Measurements from ENCODE around the gene FAM107A. TPM values are rescaled to one million over a fixed set of nuclear protein-coding genes. Genes with fewer than 3 reads are reported as not detected.
"Not testable (repeated sequence)": the region's sequence is repeated elsewhere in the genome, so short reads cannot be mapped to it uniquely, and the experiment has no call there.

Gene FAM107A
- total RNA-seq, 1 donor from 2014 or later = not detected

GRCh38 chr3:58530354-58530865 lies 46.8 kb downstream of the FAM107A start:
- H3K4me3 Mint-ChIP-seq (ENCODE audit: unreplicated experiment) = no peak overlapping the region
- no peak overlapping the region for H3K27ac Mint-ChIP-seq (ENCODE audit: unreplicated experiment)
- Histone ChIP-seq H3K4me2 (ENCODE audit: low read length) (no peak overlapping the region), H2AFZ (ENCODE audit: low read depth, low read length) (no peak overlapping the region), H3K4me3 (ENCODE audit: insufficient read depth, low read depth, low read length) (no peak overlapping the region), H3K36me3 (ENCODE audit: insufficient read depth, low read length) (no peaks in the 10 kb centered on the region), H3K9me3 (ENCODE audit: insufficient read depth, low read depth, low read length) (no peaks in the 10 kb centered on the region), H3K27me3 (ENCODE audit: insufficient read depth, low read length) (no peaks in the 10 kb centered on the region), H3K4me1 (ENCODE audit: insufficient read depth, low read length) (peaks cover 21% of the 10 kb centered on the region), H3K79me2 (ENCODE audit: insufficient read depth, low read length) (no peaks in the 10 kb centered on the region), H3K27ac (ENCODE audit: low read depth, low read length) (no peak overlapping the region), H3K9ac (ENCODE audit: low read length) (no peak overlapping the region), H4K20me1 (ENCODE audit: insufficient read depth, low read length) (no peaks in the 10 kb centered on the region)
- no peaks in the 10 kb centered on the region for H3K27me3 Mint-ChIP-seq (ENCODE audit: low read depth, unreplicated experiment)
- TF ChIP-seq EZH2 (IDR thresholded peaks at IDR 0.05; ENCODE audit: insufficient read depth, low read length) (no peak), CTCF (IDR thresholded peaks at IDR 0.05; ENCODE audit: insufficient read depth, low read depth, low read length) (no peak)
- no peaks in the 10 kb centered on the region for H3K9me3 Mint-ChIP-seq (ENCODE audit: unreplicated experiment)
- H3K36me3 Mint-ChIP-seq (ENCODE audit: low read depth, unreplicated experiment) = peaks cover 3% of the 10 kb centered on the region
- no peak for DNase-seq (ENCODE audit: low read depth)
- peaks cover 23% of the 10 kb centered on the region for H3K4me1 Mint-ChIP-seq (ENCODE audit: low read depth, unreplicated experiment)
- FAIRE-seq = no peak

- H3K4me3 ChIP-seq (ENCODE audit: insufficient read depth, low read depth, low read length) = no peak overlapping the region
- Mint-ChIP-seq H3K4me1 (ENCODE audit: low read depth, unreplicated experiment) (peaks cover 23% of the 10 kb centered on the region), H3K27ac (ENCODE audit: unreplicated experiment) (peak overlapping the region; percentile 14), H3K9me3 (ENCODE audit: unreplicated experiment) (no peaks in the 10 kb centered on the region), H3K27me3 (ENCODE audit: low read depth, unreplicated experiment) (no peaks in the 10 kb centered on the region), H3K36me3 (ENCODE audit: low read depth, unreplicated experiment) (peaks cover 3% of the 10 kb centered on the region), H3K4me3 (ENCODE audit: unreplicated experiment) (no peak overlapping the region)
- no peak overlapping the region for H3K27ac ChIP-seq (ENCODE audit: low read depth, low read length)
- no peaks in the 10 kb centered on the region for H3K79me2 ChIP-seq (ENCODE audit: insufficient read depth, low read length)
- no peaks in the 10 kb centered on the region for H3K27me3 ChIP-seq (ENCODE audit: insufficient read depth, low read length)
- H3K36me3 ChIP-seq (ENCODE audit: insufficient read depth, low read length) = no peaks in the 10 kb centered on the region
- no peak for FAIRE-seq
- no peak overlapping the region for H3K4me2 ChIP-seq (ENCODE audit: low read length)
- DNase-seq (ENCODE audit: low read depth) = no peak
- TF ChIP-seq EZH2 (IDR thresholded peaks at IDR 0.05; ENCODE audit: insufficient read depth, low read length) (no peak), CTCF (IDR thresholded peaks at IDR 0.05; ENCODE audit: insufficient read depth, low read depth, low read length) (peak; percentile 13)
- H3K9ac ChIP-seq (ENCODE audit: low read length) = no peak overlapping the region
- H4K20me1 ChIP-seq (ENCODE audit: insufficient read depth, low read length) = no peaks in the 10 kb centered on the region
- H2AFZ ChIP-seq (ENCODE audit: low read depth, low read length) = no peak overlapping the region
- no peaks in the 10 kb centered on the region for H3K9me3 ChIP-seq (ENCODE audit: insufficient read depth, low read depth, low read length)
- H3K4me1 ChIP-seq (ENCODE audit: insufficient read depth, low read length) = peaks cover 21% of the 10 kb centered on the region
Observed at GRCh38 chr3:58529516-58530353, 47.5 kb downstream of the FAM107A start.

GRCh38 chr3:58528629-58529028 lies 48.6 kb downstream of the FAM107A start:
- Mint-ChIP-seq H3K9me3 (ENCODE audit: unreplicated experiment) (no peaks in the 10 kb centered on the region), H3K27me3 (ENCODE audit: low read depth, unreplicated experiment) (no peaks in the 10 kb centered on the region), H3K27ac (ENCODE audit: unreplicated experiment) (no peak overlapping the region), H3K4me3 (ENCODE audit: unreplicated experiment) (no peak overlapping the region), H3K36me3 (ENCODE audit: low read depth, unreplicated experiment) (no peaks in the 10 kb centered on the region), H3K4me1 (ENCODE audit: low read depth, unreplicated experiment) (peaks cover 23% of the 10 kb centered on the region)
- H3K36me3 ChIP-seq (ENCODE audit: insufficient read depth, low read length) = no peaks in the 10 kb centered on the region
- H3K27me3 ChIP-seq (ENCODE audit: insufficient read depth, low read length) = no peaks in the 10 kb centered on the region
- no peaks in the 10 kb centered on the region for H3K79me2 ChIP-seq (ENCODE audit: insufficient read depth, low read length)
- H3K27ac ChIP-seq (ENCODE audit: low read depth, low read length) = no peak overlapping the region
- H4K20me1 ChIP-seq (ENCODE audit: insufficient read depth, low read length) = no peaks in the 10 kb centered on the region
- H3K9me3 ChIP-seq (ENCODE audit: insufficient read depth, low read depth, low read length) = no peaks in the 10 kb centered on the region
- H3K4me3 ChIP-seq (ENCODE audit: insufficient read depth, low read depth, low read length) = no peak overlapping the region
- DNase-seq (ENCODE audit: low read depth) (peak; percentile 46), FAIRE-seq (no peak)
- no peak overlapping the region for H2AFZ ChIP-seq (ENCODE audit: low read depth, low read length)
- TF ChIP-seq CTCF (IDR thresholded peaks at IDR 0.05; ENCODE audit: insufficient read depth, low read depth, low read length) (no peak), EZH2 (IDR thresholded peaks at IDR 0.05; ENCODE audit: insufficient read depth, low read length) (no peak)
- H3K4me2 ChIP-seq (ENCODE audit: low read length) = peak overlapping the region; percentile 32
- peaks cover 21% of the 10 kb centered on the region for H3K4me1 ChIP-seq (ENCODE audit: insufficient read depth, low read length)
- H3K9ac ChIP-seq (ENCODE audit: low read length) = no peak overlapping the region

- not testable (repeated sequence) for FAIRE-seq; H2AFZ ChIP-seq (ENCODE audit: low read depth, low read length)
Observed at GRCh38 chr3:58527440-58527839, 49.8 kb downstream of the FAM107A start.

More at GRCh38 chr3:58527440-58527839, 49.8 kb downstream of the FAM107A start:
- not testable (repeated sequence) for H3K4me3 ChIP-seq (ENCODE audit: insufficient read depth, low read depth, low read length); H3K9me3 ChIP-seq (ENCODE audit: insufficient read depth, low read depth, low read length); H3K9me3 Mint-ChIP-seq (ENCODE audit: unreplicated experiment); H3K36me3 Mint-ChIP-seq (ENCODE audit: low read depth, unreplicated experiment); DNase-seq (ENCODE audit: low read depth); H3K27ac Mint-ChIP-seq (ENCODE audit: unreplicated experiment); H3K27me3 Mint-ChIP-seq (ENCODE audit: low read depth, unreplicated experiment); H4K20me1 ChIP-seq (ENCODE audit: insufficient read depth, low read length); H3K79me2 ChIP-seq (ENCODE audit: insufficient read depth, low read length); H3K27ac ChIP-seq (ENCODE audit: low read depth, low read length); H3K9ac ChIP-seq (ENCODE audit: low read length); H3K4me2 ChIP-seq (ENCODE audit: low read length); H3K4me3 Mint-ChIP-seq (ENCODE audit: unreplicated experiment); H3K36me3 ChIP-seq (ENCODE audit: insufficient read depth, low read length); H3K27me3 ChIP-seq (ENCODE audit: insufficient read depth, low read length)
- peaks cover 23% of the 10 kb centered on the region for H3K4me1 Mint-ChIP-seq (ENCODE audit: low read depth, unreplicated experiment)
- peaks cover 19% of the 10 kb centered on the region for H3K4me1 ChIP-seq (ENCODE audit: insufficient read depth, low read length)

All from astrocyte (in vitro differentiated cells and primary cell).